Activated CD4-positive, alpha-beta memory T cell treated with anti-CD3 and anti-CD28 coated beads, Interleukin-2, amount 10 ng/mL, durations not matched to agents 7 days and 5 days (primary cell): ENCODE data around the gene CHCHD4. TPM values are rescaled to one million over a fixed set of nuclear protein-coding genes. Genes with fewer than 3 reads are reported as not detected.
"Not testable (repeated sequence)": the region's sequence is repeated elsewhere in the genome, so short reads cannot be mapped to it uniquely, and the experiment has no call there.

Experiments used
- CTCF ChIA-PET: fragments of 350-600 bp; sonication (Branson Sonifier 250); formaldehyde crosslinking; loops from one replicate; lab custom pipeline; 2021; ENCODE audit warnings: antibody characterized with exemption, inconsistent platforms; lab: Charles Lee
- POLR2A ChIA-PET: fragments of 350-600 bp; sonication (Branson Sonifier 250); formaldehyde crosslinking; loops from one replicate; lab custom pipeline; 2021; ENCODE audit warnings: antibody characterized with exemption; lab: Charles Lee
- DNase-seq: peaks from one replicate; pipeline ENCODE4 v3.0.0-alpha.2; 2020
- H3K27ac Mint-ChIP-seq: one replicate; pipeline ENCODE4 v1.8.0; 2021; ENCODE audit warnings: mild to moderate bottlenecking, mixed read lengths
- H3K27me3 Mint-ChIP-seq: one replicate; pipeline ENCODE4 v1.8.0; 2021; ENCODE audit warnings: mixed read lengths
- H3K36me3 Mint-ChIP-seq: one replicate; pipeline ENCODE4 v1.8.0; 2021; ENCODE audit warnings: low read depth, mixed read lengths
- H3K4me1 Mint-ChIP-seq: one replicate; pipeline ENCODE4 v1.8.0; 2021; ENCODE audit warnings: mixed read lengths
- H3K4me3 Mint-ChIP-seq: one replicate; pipeline ENCODE4 v1.8.0; 2021; ENCODE audit warnings: mild to moderate bottlenecking, mixed read lengths
- H3K9me3 Mint-ChIP-seq: one replicate; pipeline ENCODE4 v1.8.0; 2021; ENCODE audit warnings: mixed read lengths
- total RNA-seq, 2 experiments: library from RNA; stranded (reverse); gene quantifications; one replicate each; pipeline ENCODE4 v1.2.3, GENCODE V29; 2021

Gene CHCHD4
- total RNA-seq, 2 experiments from 2014 or later, result 11.5 to 12.8 TPM

DNA sequence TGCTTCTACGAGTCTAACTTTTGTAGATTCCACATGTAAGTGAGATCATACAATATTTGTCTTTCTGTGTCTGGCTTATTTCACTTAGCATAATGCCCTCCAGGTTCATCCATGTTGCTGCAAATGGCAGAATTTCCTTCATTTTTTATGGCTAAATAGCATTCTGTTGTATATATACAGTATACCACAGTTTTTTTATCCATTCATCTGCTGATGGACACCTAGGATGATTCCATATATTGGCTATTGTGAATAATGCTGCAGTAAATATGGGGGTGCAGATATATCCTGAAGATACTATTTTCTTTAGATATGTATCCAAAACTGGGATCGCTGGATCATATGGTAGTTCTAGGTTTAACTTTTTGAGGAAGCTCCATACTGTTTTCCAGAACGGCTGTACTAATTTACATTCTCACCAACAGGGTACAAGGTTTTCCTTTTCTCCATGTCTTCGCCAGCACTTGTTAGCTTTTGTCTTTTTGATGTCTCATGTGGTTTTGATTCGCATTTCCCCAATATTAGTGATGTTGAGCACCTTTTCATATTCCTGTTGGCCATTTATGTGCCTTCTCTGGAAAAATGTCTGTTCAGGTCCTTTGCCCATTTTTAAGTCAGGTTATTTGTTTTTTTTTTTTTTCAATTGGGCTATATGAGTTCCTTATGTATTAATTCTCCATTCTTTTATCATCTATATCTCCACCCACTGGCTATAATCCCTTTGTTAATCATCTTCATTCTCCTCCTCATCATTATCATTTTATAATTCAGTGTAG lies 26.9 kb downstream of the CHCHD4 start:
- POLR2A ChIA-PET, result no interaction called here
- no peaks in the 10 kb centered on the region for H3K4me1 Mint-ChIP-seq
- H3K4me3 Mint-ChIP-seq, result no peak overlapping the region
- H3K27ac Mint-ChIP-seq, result no peak overlapping the region
- DNase-seq, result no peak
- H3K36me3 Mint-ChIP-seq, result no peaks in the 10 kb centered on the region
- peaks cover 20% of the 10 kb centered on the region for H3K27me3 Mint-ChIP-seq
- peaks cover 2% of the 10 kb centered on the region for H3K9me3 Mint-ChIP-seq
- CTCF ChIA-PET, result interaction anchor here (0.7 kb wide), 1 partner anchor 1621 kb away, joined by 3 read pairs; no protein-coding TSS in a partner anchor

DNA sequence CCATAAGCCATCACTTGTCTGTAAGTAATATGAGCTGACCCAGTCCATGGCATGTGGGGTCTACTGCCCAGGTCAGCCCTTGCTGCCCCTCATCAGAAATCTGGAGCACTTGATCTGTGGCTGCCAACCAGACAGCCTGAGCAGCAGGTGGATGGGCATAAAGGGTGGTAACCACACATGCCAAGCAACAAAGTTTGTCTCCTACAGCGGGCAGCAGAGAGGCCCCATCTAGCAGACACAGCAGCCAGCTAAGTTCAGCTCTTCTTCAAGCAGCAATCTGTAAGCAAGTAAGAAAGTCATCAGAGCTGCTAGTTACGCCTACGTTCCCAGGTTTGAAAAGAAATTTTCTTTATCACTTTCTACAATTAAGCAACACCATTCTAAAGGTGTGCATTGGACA lies 27.9 kb downstream of the CHCHD4 start:
- no peak overlapping the region for H3K27ac Mint-ChIP-seq
- no peaks in the 10 kb centered on the region for H3K36me3 Mint-ChIP-seq
- H3K9me3 Mint-ChIP-seq, result peaks cover 2% of the 10 kb centered on the region
- peaks cover 21% of the 10 kb centered on the region for H3K27me3 Mint-ChIP-seq
- CTCF ChIA-PET, result no interaction called here
- POLR2A ChIA-PET, result no interaction called here
- no peak for DNase-seq
- H3K4me3 Mint-ChIP-seq, result no peak overlapping the region
- no peaks in the 10 kb centered on the region for H3K4me1 Mint-ChIP-seq

DNA sequence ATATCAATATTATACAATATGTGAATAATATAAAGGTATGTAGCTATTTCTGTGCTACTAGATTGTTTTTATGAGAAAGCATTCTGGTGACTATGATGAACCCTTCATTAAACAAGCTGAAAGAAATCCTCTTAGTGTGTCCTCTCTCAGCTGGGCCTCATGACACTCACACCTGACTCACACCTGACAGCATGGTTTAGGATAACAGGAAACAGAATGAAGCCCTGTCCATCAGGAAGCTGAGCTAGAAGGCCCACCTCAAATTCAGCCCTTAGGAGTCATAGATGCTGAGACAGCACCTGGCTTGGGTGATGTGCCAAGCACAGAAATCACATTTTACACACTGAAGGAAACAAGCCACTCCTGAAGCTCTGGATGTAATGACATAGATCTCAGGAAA lies 30.8 kb downstream of the CHCHD4 start:
- Mint-ChIP-seq H3K9me3 (peaks cover 4% of the 10 kb centered on the region), H3K36me3 (no peaks in the 10 kb centered on the region), H3K27me3 (peaks cover 13% of the 10 kb centered on the region), H3K4me1 (no peaks in the 10 kb centered on the region), H3K4me3 (no peak overlapping the region), H3K27ac (no peak overlapping the region)
- CTCF ChIA-PET, result no interaction called here
- DNase-seq, result no peak
- POLR2A ChIA-PET, result no interaction called here

DNA sequence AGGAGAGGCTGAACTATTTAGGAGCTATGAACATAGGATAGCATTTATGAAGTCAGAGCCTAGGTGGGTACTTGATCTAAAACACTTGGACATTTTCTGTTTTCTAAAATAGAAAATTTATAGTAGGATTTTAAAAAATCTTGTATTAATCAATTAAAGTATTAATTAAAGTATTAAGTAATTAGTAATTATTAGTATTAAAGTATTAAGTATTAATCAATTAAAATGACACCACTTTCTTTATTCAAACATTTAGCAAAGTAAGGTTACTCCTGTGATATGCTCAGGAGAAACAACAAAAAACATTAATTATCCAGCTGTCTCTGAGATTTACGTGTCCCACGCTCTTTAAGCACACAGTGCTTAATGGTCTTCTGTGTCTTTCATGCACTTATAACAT lies 32.2 kb downstream of the CHCHD4 start:
- Mint-ChIP-seq H3K4me3 (no peak overlapping the region), H3K27me3 (peaks cover 11% of the 10 kb centered on the region), H3K27ac (no peak overlapping the region), H3K4me1 (no peaks in the 10 kb centered on the region), H3K36me3 (no peaks in the 10 kb centered on the region), H3K9me3 (peaks cover 4% of the 10 kb centered on the region)
- CTCF ChIA-PET, result no interaction called here
- POLR2A ChIA-PET, result no interaction called here
- no peak for DNase-seq

DNA sequence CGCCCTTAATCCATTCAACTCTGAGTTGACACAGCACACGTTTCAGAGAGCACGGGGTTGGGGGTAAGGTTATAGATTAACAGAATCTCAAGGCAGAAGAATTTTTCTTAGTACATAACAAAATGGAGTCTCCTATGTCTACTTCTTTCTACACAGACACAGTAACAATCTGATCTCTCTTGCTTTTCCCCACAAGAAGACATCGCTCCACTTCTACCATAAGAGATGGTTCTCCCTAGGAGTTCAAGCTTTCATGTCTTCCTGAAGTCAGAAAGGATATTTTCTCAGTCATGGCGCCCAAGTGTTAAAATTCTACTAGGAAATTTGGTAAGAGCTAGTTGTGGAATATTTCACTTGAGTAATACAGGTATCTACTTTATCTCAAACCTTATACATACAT lies 32.7 kb downstream of the CHCHD4 start:
- H3K36me3 Mint-ChIP-seq, H3K27me3 Mint-ChIP-seq, POLR2A ChIA-PET, CTCF ChIA-PET, H3K4me3 Mint-ChIP-seq, H3K27ac Mint-ChIP-seq, H3K4me1 Mint-ChIP-seq, DNase-seq, H3K9me3 Mint-ChIP-seq: not testable (repeated sequence)

DNA sequence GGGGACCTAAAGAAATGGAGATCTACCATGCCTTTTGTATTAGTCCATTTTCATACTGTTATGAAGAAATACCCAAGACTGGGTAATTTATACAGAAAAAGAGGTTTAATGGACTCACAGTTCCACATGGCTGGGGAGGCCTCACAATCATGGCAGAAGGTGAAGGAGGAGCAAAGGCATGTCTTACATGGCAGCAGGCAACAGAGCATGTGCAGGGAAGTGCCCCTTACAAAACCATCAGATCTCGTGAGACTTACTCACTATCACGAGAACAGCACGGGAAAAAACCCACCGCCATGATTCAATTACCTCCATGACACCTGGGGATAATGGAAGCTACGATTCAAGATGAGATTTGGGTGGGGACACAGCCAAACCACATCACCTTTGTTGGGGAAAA lies 37.2 kb downstream of the CHCHD4 start:
- CTCF ChIA-PET, result interaction anchor here (0.8 kb wide), 1 partner anchor 34 kb away, joined by 3 read pairs; no protein-coding TSS in a partner anchor
- H3K4me3 Mint-ChIP-seq, H3K4me1 Mint-ChIP-seq, H3K36me3 Mint-ChIP-seq, DNase-seq, H3K27me3 Mint-ChIP-seq, H3K27ac Mint-ChIP-seq, H3K9me3 Mint-ChIP-seq, POLR2A ChIA-PET: not testable (repeated sequence)

DNA sequence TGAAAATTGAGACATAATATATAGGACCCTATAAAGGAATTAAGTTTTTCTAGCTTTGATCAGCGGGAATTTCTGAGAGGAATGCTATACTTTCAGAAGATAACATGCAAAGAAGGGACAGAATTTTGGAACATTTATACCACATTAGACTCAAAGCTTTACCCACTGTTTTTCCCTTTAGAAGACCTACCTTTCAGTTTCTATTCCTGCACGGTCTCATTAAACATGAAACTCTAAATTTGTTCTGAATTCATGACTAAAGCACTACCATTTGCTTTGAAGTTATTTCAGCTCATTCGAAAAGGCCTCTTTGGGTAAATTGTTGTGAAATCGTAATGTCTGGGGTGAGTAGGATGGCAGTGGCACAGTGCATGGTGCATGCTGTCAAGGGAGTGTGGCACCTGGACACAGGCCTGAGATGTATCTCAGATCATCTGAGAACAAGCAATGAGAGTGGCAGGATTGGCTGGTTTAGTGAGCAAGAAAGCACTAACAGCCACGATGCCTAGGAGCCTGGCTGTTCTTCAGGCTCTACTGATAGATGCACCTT lies 42.5 kb downstream of the CHCHD4 start:
- no peak for DNase-seq
- ChIA-PET CTCF (no interaction called here), POLR2A (no interaction called here)
- H3K4me1 Mint-ChIP-seq, result peaks cover 7% of the 10 kb centered on the region
- peaks cover 2% of the 10 kb centered on the region for H3K36me3 Mint-ChIP-seq
- H3K4me3 Mint-ChIP-seq, result no peak overlapping the region
- H3K27me3 Mint-ChIP-seq, result no peaks in the 10 kb centered on the region
- peaks cover 14% of the 10 kb centered on the region for H3K9me3 Mint-ChIP-seq
- H3K27ac Mint-ChIP-seq, result peak overlapping the region; percentile 56

DNA sequence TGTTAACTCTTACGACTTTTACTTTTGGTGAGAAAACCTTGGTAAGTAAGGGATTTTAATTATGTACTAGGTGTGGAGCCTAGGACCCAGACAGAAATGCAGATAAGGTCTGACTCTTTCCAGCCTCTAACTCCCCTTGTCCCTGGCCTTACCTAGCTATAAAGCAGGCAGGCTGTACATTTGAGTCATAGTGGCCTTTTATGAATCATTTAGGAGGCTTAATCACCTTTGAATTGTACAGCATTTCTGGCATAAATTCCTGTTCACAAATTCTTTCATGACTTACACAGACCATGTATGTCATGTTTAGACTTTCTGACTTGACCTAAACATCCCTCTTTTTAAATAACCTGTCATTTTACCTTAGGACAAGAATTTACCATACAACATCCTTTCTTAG lies 47.4 kb downstream of the CHCHD4 start:
- Mint-ChIP-seq H3K9me3 (peaks cover 12% of the 10 kb centered on the region), H3K27ac (no peak overlapping the region), H3K27me3 (peaks cover 4% of the 10 kb centered on the region), H3K4me3 (no peak overlapping the region), H3K4me1 (peaks cover 4% of the 10 kb centered on the region), H3K36me3 (peaks cover 2% of the 10 kb centered on the region)
- DNase-seq, result no peak
- CTCF ChIA-PET, result interaction anchor here (1.1 kb wide), 1 partner anchor 126 kb away, joined by 3 read pairs; no protein-coding TSS in a partner anchor
- POLR2A ChIA-PET, result no interaction called here

DNA sequence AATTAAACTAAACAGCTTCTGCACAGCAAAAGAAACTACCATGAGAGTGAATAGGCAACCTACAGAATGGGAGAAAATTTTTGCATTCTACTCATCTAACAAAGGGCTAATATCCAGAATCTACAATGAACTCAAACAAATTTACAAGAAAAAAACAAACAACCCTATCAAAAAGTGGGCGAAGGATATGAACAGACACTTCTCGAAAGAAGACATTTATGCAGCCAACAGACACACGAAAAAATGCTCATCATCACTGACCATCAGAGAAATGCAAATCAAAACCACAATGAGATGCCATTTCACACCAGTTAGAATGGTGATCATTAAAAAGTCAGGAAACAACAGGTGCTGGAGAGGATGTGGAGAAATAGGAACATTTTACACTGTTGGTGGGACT lies 49.4 kb downstream of the CHCHD4 start:
- peaks cover 11% of the 10 kb centered on the region for H3K9me3 Mint-ChIP-seq
- H3K4me1 Mint-ChIP-seq, POLR2A ChIA-PET, H3K27ac Mint-ChIP-seq, H3K27me3 Mint-ChIP-seq, H3K4me3 Mint-ChIP-seq, DNase-seq, CTCF ChIA-PET, H3K36me3 Mint-ChIP-seq: not testable (repeated sequence)

DNA sequence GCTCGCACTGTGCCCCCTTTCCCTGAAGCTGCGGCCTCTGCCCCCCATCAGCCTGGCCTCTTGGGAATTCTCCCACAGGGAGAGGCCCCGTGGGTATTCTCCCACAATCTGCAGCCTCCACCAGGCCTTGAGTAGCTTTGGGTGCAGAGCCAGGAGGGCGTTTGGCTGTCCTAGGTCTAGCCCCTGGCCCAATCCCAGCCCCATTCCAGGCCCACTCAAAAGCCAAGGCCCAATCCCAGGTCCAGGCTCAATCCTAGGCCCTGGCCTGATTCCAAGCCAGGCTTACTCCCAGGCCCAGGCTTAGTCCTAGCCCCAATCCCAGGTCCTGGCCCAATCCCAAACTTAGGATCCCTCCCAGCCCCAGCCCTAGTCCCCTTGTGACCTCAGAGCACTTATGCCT lies 59.8 kb downstream of the CHCHD4 start:
- no peak overlapping the region for H3K4me3 Mint-ChIP-seq
- H3K4me1 Mint-ChIP-seq, result no peaks in the 10 kb centered on the region
- ChIA-PET CTCF (no interaction called here), POLR2A (no interaction called here)
- H3K27ac Mint-ChIP-seq, result no peak overlapping the region
- no peaks in the 10 kb centered on the region for H3K27me3 Mint-ChIP-seq
- H3K36me3 Mint-ChIP-seq, result no peaks in the 10 kb centered on the region
- no peaks in the 10 kb centered on the region for H3K9me3 Mint-ChIP-seq
- DNase-seq, result no peak

DNA sequence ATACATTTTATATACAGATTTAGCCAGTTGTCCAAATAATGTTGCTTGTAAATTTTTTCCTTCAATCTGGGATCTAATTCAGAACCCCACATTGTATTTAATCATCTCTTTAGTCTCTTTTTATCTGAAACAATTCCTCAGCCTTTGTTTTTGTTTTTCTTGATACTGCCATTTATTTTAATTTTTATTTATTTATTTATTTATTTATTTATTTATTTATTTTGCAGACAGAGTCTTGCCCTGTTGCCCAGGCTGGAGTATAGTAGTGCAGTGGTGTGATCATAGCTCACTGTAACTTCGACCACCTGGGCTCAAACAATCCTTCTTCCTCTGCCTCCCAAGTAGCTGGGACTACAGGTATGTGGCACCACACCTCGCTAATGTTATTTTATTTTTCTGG lies 61.5 kb downstream of the CHCHD4 start:
- H3K4me1 Mint-ChIP-seq, result no peaks in the 10 kb centered on the region

More for the DNA sequence above, 61.5 kb downstream of the CHCHD4 start:
- no peaks in the 10 kb centered on the region for H3K27me3 Mint-ChIP-seq
- no peak overlapping the region for H3K4me3 Mint-ChIP-seq
- no peak for DNase-seq
- no peak overlapping the region for H3K27ac Mint-ChIP-seq
- ChIA-PET CTCF (no interaction called here), POLR2A (no interaction called here)
- H3K9me3 Mint-ChIP-seq, result no peaks in the 10 kb centered on the region
- no peaks in the 10 kb centered on the region for H3K36me3 Mint-ChIP-seq
